GM19238 (cell line): ENCODE results near the gene MX2.

Experiments
- DNase-seq: peaks from one replicate; pipeline ENCODE4 v3.0.0; 2011; ENCODE audit warnings: low spot score; ENCODE audit not compliant: insufficient read length

Gene MX2

DNA sequence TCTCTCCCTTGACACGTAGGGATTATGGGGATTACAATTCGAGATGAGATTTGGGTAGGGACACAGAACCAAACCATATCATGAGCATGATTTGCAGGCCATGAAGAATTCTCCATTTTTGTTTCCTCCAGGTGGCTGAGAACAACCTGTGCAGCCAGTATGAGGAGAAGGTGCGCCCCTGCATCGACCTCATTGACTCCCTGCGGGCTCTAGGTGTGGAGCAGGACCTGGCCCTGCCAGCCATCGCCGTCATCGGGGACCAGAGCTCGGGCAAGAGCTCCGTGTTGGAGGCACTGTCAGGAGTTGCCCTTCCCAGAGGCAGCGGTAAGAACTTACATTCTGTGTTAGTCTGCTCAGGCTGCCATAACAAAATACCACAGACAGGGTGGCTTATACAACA lies 73.9 kb downstream of the MX2 start:
- no peak for DNase-seq

DNA sequence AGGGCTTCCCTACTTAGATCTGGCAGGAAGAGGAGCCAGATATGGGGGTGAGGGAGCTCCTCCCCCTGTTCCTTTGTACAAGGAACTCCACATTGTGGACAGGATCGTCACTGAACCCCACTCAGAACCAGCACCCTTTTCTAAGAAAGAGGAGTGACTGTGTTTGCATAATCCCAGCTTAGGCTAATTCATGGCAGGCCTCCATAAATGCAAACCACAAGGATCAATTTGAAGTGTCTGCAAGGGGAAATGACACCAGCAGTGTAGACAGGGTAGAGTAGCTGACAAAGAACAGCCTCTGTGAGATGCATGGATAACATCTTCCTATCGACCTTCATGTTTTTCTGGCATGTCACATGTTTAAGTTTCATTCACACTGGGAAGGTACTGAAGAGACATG lies 75.9 kb downstream of the MX2 start:
- DNase-seq: no peak

DNA sequence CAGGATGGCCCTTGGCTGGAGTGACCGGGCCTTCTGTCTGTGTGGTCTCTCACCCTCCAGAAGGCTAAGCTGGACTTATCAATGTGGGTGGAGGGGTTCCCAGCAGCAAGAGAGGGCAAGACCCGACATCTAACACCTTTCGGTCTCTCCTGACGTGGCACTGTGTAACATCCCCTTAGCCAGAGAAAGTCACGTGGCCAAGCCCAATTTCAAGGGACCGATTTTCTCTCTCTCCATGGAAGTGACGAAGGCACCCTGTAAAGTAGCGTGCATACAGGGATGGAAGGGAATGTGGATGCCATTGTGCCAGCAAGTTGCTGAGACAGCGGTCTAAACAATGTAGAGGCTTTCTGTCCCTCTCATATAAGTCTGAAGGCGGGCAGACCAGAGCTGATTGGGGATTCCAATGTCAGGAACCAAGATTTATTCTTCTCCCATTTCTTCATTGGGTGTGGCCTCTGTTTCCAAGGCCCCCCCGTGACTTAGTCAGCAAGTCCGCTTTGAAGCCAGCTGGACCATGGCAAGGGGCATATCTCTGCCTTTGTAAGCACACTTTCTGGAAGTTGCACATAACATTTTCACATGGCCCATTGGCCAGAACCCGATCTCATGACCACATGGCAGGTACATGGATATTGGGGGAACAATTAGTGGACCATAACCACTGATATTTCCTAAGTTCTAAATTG lies 76.7 kb downstream of the MX2 start:
- DNase-seq: no peak

DNA sequence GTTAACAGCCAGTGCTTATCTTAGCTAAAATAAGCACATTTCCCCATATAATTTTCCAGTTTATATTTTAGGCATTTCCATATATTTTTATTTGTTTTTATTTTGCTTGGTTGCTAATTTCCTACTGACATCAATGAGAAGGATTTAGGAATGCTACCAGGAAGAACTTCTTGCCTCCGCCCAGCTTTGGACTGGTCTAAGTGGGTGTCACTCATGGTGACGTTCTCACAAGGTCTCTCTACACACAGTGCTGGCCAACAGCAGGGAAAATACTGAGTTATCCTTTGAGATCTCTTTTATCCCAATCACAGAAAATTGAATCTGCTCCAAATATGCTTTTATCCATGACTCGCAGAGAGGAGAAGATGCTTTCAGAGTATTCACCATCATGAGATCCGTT lies 77.4 kb downstream of the MX2 start:
- DNase-seq: no peak

DNA sequence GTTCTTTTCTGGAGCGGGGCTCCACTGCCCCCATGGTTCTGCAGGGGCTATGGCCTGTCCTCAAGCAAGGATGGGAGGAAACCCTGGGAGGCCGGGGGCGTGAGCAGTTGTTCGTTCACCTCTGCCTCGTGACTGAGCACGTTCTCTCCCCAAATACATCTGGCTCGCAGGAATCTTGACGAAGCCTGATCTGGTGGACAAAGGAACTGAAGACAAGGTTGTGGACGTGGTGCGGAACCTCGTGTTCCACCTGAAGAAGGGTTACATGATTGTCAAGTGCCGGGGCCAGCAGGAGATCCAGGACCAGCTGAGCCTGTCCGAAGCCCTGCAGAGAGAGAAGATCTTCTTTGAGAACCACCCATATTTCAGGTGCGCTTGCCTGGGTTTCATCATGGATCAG lies 79.7 kb downstream of the MX2 start:
- no peak for DNase-seq

DNA sequence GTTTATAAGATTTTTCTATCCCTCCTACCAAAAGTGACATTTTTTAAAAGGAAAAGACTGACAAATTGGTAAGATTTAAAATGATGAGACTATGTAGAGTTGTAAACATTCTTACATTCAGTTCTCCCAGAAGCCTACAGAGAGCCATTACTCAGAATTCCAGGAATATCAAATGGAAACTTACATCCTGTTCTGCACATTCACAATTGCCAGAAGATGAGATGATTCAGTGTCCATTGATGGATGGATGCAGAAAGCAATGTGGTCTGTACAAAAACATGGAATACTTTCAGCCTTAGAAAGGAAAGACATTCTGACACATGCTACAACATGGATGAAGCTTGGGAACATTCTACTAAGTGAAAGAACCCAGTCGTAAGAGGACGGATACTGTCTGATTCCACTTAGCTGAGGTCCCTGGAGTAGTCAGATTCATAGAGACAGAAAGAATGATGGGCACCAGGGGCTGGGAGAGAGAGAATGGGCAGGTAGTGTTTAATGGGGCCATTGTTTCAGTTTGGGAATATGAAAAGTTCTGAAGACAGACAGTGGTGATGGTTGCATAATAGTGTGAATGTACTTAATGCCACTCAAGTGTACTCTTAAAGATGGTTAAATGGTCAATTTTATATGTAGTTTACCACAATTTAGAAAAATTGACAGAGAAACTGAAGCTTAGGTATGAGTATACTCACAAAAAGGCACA lies 80.8 kb downstream of the MX2 start:
- no peak for DNase-seq

DNA sequence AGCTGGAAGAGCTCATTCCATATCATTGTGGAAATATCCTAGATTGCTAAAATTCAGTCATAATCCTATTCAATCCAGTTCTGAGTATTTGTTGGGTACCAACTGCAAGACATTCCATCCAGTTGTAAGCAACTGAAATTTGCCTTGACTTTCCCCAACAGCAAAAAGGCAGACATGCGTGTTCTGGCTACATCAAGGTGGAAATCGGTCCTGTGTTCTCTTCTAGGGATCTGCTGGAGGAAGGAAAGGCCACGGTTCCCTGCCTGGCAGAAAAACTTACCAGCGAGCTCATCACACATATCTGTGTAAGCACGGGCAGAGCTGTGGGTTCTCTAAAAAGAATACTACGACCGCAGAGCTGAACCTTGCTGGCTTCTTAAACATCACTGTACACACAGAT lies 81.7 kb downstream of the MX2 start:
- DNase-seq: no peak

DNA sequence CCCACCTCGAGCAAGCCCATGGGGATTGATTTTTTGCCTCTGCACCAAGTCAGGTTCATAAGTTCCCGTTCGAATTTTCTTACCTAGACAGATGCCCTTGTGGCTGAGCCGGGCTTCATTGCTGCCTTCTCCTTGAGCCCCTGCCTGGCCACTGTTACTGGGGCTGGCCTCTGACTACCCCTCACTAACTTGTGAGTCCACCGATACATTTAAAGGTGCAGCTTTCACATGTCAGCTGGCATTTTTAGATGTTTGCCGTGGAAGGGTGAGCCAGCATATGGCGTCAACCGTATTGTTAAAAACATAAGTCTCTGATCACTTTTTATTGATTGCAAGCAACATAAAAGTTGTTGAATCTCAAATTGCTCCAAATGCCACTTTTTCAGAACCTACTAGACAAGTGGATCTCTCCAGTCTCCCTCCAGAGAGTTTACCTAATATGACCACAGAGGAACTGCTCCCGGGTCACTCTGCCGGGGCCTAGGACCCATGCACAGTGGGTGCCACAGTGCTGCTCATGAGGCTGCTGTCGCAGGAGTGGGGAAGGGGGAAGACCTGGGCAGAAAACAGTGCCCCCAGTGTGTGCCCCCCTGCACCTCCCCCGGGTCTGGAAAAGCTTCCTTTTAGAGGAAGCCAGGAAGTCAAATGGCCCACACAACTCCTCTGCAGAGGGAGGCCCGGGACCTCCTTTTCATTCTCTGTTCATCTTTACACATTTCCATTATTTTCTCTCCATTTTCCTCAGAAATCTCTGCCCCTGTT lies 83.1 kb downstream of the MX2 start:
- no peak for DNase-seq

DNA sequence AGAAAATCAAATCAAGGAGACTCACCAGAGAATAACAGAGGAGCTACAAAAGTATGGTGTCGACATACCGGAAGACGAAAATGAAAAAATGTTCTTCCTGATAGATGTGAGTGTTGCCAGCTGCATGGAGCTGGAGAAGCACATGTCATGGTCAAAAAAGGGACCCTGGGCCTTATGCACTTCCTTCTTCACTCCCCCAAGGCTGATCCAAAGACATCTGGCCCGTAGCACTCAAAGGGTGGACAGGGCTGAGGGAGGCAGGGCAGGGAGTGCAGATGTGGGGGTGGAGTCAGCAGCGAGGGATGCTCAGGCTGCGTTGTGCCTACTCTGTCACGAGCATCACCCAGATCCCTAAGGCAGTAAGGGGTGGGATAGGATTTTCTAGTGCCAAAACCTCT lies 83.6 kb downstream of the MX2 start:
- DNase-seq: no peak

DNA sequence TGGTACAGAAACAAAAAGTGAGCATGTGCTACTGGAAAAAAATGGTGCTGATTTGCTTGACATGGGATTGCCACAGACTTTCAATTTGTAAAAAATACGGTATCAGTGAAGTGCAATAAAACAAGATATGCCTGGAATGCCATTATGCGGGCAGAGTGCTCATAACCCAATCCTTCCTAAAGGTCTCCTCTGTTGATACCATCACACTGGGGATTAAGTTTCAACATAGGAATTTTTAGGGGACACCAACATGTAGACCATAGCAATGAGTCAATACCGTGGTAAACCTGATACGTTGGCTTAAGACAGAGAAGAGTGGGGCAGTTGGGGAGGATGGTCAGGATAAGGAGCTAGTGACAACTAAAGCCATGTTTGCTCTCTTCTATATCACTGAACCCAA lies 84.8 kb downstream of the MX2 start:
- no peak for DNase-seq

DNA sequence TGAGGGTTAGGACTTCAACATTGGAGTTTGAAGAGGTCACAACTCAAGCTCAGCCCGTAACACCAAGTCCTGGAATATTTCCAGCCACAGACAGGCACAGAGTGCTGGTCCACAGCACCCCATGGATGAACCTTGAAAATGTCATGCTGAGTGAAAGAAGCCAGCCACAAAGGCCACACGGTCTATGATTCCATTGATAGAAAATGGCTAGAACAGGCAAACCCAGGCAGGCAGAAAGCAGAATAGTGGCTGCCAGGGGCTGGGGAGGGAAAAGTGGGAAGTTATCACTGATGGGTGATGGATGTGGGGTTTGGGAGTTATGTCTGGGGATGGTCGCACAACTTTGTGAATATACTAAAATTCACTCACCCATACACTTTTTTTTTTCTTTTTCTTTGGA lies 85.5 kb downstream of the MX2 start:
- no peak for DNase-seq

DNA sequence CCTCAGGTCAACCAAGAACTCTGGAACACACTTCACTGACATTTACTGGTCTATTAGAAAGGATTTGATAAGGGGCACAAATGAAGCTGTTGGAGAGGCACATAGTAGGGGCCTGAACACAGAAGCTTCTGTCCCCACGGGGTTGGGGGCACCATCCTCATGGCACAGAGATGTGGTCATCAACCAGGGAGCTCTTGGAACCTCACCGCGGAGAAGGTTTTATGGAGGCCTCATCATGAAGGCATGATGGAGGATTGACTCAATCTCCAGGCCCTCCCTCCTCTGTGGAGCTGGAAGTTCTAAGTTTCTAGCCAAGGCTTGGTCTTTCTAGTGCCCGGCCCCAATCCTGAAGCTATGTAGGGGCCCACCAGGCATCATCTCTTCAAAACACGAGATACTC lies 87.8 kb downstream of the MX2 start:
- no peak for DNase-seq

DNA sequence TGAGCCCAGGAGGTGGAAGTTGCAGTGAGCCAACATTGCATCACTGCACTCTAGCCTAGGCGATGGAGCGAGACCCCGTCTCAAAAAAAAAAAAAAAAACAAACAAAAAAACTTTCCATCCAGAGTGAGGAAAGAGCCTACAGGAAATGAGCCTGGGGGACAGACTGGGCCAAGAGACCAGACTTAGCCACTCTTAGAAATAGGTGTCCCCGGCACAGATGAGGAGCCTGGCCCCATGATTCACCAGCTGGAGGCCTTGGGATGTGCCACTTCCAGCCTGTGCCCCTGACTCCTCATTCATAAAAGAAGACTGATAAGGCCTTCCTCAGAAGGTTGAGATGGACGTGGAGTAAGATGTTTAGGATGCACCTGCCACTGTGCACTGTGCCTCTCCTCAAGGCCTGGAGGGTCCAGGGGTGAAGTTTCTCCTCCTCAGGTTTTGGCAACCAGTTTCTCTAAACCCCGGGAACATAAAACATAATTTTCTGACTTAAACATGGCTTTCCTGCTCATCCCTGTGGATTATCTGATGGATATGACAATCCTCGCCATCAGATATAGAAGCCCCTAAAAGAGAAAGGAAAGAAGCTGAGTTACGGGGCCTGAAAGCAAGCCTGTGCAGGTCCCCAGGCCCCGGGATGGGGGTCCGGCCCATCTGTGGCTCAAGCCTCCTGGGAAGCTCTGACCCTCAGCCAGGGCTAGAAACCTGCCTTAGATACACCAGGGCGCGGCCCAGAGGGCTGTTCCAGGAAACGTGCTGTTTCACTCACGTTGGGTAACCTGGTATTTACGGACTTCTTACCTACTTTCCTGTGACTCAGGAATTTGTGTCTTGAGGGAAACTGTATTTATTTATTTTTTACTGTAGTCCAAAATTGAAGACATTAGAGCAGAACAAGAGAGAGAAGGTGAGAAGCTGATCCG lies 90.2 kb downstream of the MX2 start:
- no peak for DNase-seq

DNA sequence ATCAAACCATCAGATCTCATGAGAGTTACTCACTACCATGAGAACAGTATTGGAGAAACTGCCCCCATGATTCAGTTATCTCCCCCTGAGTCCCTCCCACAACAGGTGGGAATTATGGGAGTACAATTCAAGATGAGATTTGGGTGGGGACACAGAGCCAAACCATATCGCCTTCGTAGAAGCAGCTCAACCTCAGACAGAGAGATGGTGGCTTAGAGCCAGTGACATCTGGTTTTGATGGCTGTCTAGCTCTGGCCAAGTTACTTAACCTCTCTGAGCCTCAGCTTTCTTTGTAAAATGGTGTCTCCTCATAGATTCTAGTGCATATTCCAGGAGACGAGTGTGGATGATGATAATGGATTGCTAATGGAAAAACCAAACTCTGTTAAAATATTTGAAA lies 91.4 kb downstream of the MX2 start:
- DNase-seq: no peak

DNA sequence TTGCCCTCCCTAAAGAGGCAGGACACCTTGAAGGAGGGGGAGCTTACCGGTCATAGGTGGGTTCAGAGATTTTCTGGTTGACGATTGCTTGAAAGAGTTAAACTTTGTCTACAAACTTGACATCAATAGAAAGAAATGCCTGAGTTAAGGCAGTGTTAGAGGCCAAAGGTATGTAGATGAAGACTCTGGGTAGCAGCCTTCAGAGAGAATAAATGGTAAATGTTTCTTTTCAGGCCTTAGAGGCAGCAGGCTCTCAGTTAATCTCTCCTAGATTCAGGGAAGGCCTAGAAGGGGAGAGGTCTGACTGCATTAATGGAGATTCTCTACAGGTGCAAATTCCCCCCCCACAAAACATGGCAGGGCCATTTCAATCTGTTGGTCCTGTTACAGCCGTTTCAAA lies 91.9 kb downstream of the MX2 start:
- no peak for DNase-seq

DNA sequence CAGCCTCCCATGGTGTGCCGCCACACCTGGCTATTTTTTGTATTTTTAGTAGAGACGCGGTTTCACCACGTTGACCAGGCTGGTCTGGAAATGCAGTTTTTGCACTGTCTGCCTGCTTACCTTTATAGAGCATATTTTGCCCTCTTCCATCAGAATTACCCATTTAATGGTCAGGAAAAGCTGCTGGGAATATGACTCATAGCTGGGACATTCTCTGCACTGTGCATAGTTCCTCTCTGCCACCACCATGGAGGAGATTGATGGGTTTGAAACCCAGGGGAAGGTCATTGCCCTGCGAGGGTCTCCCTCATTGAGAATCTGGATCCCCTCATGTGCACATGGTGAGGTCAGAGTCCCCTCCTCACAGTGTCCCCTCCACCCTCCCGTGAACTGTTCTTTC lies 96.3 kb downstream of the MX2 start:
- no peak for DNase-seq

DNA sequence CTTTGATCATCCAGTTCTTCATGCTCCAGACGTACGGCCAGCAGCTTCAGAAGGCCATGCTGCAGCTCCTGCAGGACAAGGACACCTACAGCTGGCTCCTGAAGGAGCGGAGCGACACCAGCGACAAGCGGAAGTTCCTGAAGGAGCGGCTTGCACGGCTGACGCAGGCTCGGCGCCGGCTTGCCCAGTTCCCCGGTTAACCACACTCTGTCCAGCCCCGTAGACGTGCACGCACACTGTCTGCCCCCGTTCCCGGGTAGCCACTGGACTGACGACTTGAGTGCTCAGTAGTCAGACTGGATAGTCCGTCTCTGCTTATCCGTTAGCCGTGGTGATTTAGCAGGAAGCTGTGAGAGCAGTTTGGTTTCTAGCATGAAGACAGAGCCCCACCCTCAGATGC lies 96.7 kb downstream of the MX2 start:
- no peak for DNase-seq
